OCI-LY7 (cell line): ENCODE measurements around the gene ZNF208. TPM values are rescaled to one million over a fixed set of nuclear protein-coding genes. Genes with fewer than 3 reads are reported as not detected.
"Not testable (repeated sequence)": the region's sequence is repeated elsewhere in the genome, so short reads cannot be mapped to it uniquely, and the experiment has no call there.

Experiments used
- BruUV-seq: library from RNA; stranded (reverse); fragments of 400-500 nt; replicated peaks from 2 replicates; lab custom pipeline; 2021; lab: Mats Ljungman, UMichigan
- CTCF ChIA-PET: fragments of 300-600 bp; sonication (Branson Sonifier 250); formaldehyde crosslinking; loops from one replicate; lab custom pipeline; 2022; ENCODE audit warnings: antibody characterized with exemption; ENCODE audit not compliant: unreplicated experiment; lab: Charles Lee
- POLR2A ChIA-PET: fragments of 300-600 bp; sonication (Branson Sonifier 250); formaldehyde crosslinking; loops from one replicate; lab custom pipeline; 2022; ENCODE audit warnings: antibody characterized with exemption; lab: Charles Lee
- DNase-seq: peaks from one replicate; pipeline ENCODE4 v3.0.0-alpha.2; 2015; ENCODE audit warnings: low spot score
- H2AFZ ChIP-seq: fragments of 200-600 bp; sonication (generic), shearing (Covaris generic); 2 replicates; pipeline ENCODE4 v1.6.1; 2014; ENCODE audit warnings: mild to moderate bottlenecking, antibody characterized with exemption, low read length, moderate library complexity
- H3K27ac ChIP-seq: fragments of 200-600 bp; sonication (generic); 2 replicates; pipeline ENCODE4 v1.5.1; 2014; ENCODE audit warnings: mixed run types, low read depth, mild to moderate bottlenecking, moderate library complexity, low read length, inconsistent platforms; ENCODE audit not compliant: poor library complexity, severe bottlenecking
- H3K36me3 ChIP-seq: fragments of 200-600 bp; sonication (generic); 2 replicates; pipeline ENCODE4 v1.6.1; 2014; ENCODE audit warnings: mild to moderate bottlenecking, antibody characterized with exemption, low read length, moderate library complexity, mixed read lengths; ENCODE audit not compliant: insufficient read depth
- H3K4me1 ChIP-seq: fragments of 200-600 bp; sonication (generic); 2 replicates; pipeline ENCODE4 v1.5.1; 2014; ENCODE audit warnings: mild to moderate bottlenecking, low read length; ENCODE audit not compliant: insufficient read depth, poor library complexity, severe bottlenecking
- H3K4me2 ChIP-seq: fragments of 200-600 bp; sonication (generic); 2 replicates; pipeline ENCODE4 v1.6.1; 2014; ENCODE audit warnings: mild to moderate bottlenecking, low read length
- H3K4me3 ChIP-seq: fragments of 200-600 bp; sonication (generic); 2 replicates; pipeline ENCODE4 v1.5.1; 2014; ENCODE audit warnings: mild to moderate bottlenecking, low read depth, low read length; ENCODE audit not compliant: poor library complexity, severe bottlenecking
- H3K79me2 ChIP-seq: fragments of 200-600 bp; sonication (generic); 2 replicates; pipeline ENCODE4 v1.6.1; 2016; ENCODE audit warnings: low read depth, mild to moderate bottlenecking, low read length, moderate library complexity, mixed read lengths; ENCODE audit not compliant: insufficient read depth
- H3K9me2 ChIP-seq: fragments of 200-600 bp; sonication (generic); 2 replicates; pipeline ENCODE4 v1.6.1; 2016; ENCODE audit warnings: mild to moderate bottlenecking, low read length, mixed read lengths; ENCODE audit not compliant: insufficient read depth
- H3K9me3 ChIP-seq: fragments of 200-600 bp; sonication (generic); 2 replicates; pipeline ENCODE4 v1.6.1; 2014; ENCODE audit warnings: mild to moderate bottlenecking, mixed run types, low read length, mixed read lengths
- H4K20me1 ChIP-seq: fragments of 200-600 bp; sonication (generic); 2 replicates; pipeline ENCODE4 v1.6.1; 2014; ENCODE audit warnings: mild to moderate bottlenecking, antibody characterized with exemption, low read length, moderate library complexity, mixed read lengths; ENCODE audit not compliant: insufficient read depth
- CTCF ChIP-seq: fragments of 200-600 bp; sonication (generic); conservative IDR thresholded peaks from 2 replicates; pipeline ENCODE4 v1.5.1; 2014; ENCODE audit warnings: mild to moderate bottlenecking, antibody characterized with exemption, low read length, moderate library complexity, mixed read lengths
- EZH2phosphoT487 ChIP-seq: fragments of 200-600 bp; sonication (generic); IDR thresholded peaks from 2 replicates; pipeline ENCODE4 v1.6.1; 2018; ENCODE audit warnings: low read depth, borderline replicate concordance, mild to moderate bottlenecking, mixed run types, antibody characterized with exemption, low read length, moderate library complexity, mixed read lengths
- intact Hi-C: fragments of 100-400 bp; cut with micrococcal nuclease; formaldehyde crosslinking; loops from one replicate; pipeline ENCODE4 v1.10.0; 2022; ENCODE audit not compliant: unreplicated experiment
- total RNA-seq, 2 experiments: library from RNA; depleted of rRNA in 1 of 2; stranded (reverse); fragments of >200 nt in 1 of 2; shearing (Covaris generic) in 1 of 2; gene quantifications; 2 replicates each; pipeline ENCODE4 v1.2.3, GENCODE V29; 2014 to 2022

The ZNF208 gene
- total RNA-seq, 2 experiments from 2014 or later = not detected

GRCh38 chr19:22030680-22031079 is 19.9 kb upstream of the ZNF208 start:
- intact Hi-C loops = no loop called here
- CTCF ChIA-PET = no interaction called here
- TF ChIP-seq CTCF (no peak), EZH2phosphoT487 (no peak)

GRCh38 chr19:22026687-22027086 is 15.9 kb upstream of the ZNF208 start:
- intact Hi-C loops = no loop called here
- TF ChIP-seq EZH2phosphoT487 (no peak), CTCF (no peak)
- Histone ChIP-seq H3K9me2 (no peaks in the 10 kb centered on the region), H4K20me1 (no peaks in the 10 kb centered on the region), H3K36me3 (no peaks in the 10 kb centered on the region), H3K4me1 (no peaks in the 10 kb centered on the region), H3K4me2 (no peak overlapping the region), H3K27ac (no peak overlapping the region), H2AFZ (no peak overlapping the region), H3K79me2 (no peaks in the 10 kb centered on the region), H3K9me3 (no peaks in the 10 kb centered on the region), H3K4me3 (no peak overlapping the region)
- POLR2A ChIA-PET = no interaction called here
- CTCF ChIA-PET = no interaction called here
- no peak for DNase-seq
- no TSS peak for BruUV-seq

More at GRCh38 chr19:22030680-22031079, 19.9 kb upstream of the ZNF208 start:
- H3K9me2 ChIP-seq = no peaks in the 10 kb centered on the region
- POLR2A ChIA-PET = no interaction called here
- no peak for DNase-seq
- no peak overlapping the region for H3K4me2 ChIP-seq
- no peak overlapping the region for H2AFZ ChIP-seq
- no peaks in the 10 kb centered on the region for H3K4me1 ChIP-seq
- no peaks in the 10 kb centered on the region for H3K79me2 ChIP-seq
- H3K4me3 ChIP-seq = no peak overlapping the region
- no peaks in the 10 kb centered on the region for H4K20me1 ChIP-seq
- no TSS peak for BruUV-seq
- no peak overlapping the region for H3K27ac ChIP-seq
- no peaks in the 10 kb centered on the region for H3K9me3 ChIP-seq
- no peaks in the 10 kb centered on the region for H3K36me3 ChIP-seq

- intact Hi-C loops, CTCF ChIA-PET: not testable (repeated sequence)
Measured at GRCh38 chr19:22025539-22025938, 14.8 kb upstream of the ZNF208 start.

More at GRCh38 chr19:22025539-22025938, 14.8 kb upstream of the ZNF208 start:
- H3K4me1 ChIP-seq, H3K9me2 ChIP-seq, H3K27ac ChIP-seq, H3K36me3 ChIP-seq, H3K4me3 ChIP-seq, H3K79me2 ChIP-seq, H3K4me2 ChIP-seq, H3K9me3 ChIP-seq, DNase-seq, H4K20me1 ChIP-seq, BruUV-seq, POLR2A ChIA-PET, H2AFZ ChIP-seq: not testable (repeated sequence)
